AG09319 (cell line): ENCODE results near the gene ACE2.

Experiments used
- DNase-seq: peaks from one replicate; pipeline ENCODE4 v3.0.0-alpha.2; 2010; ENCODE audit warnings: low read depth; ENCODE audit errors: extremely low read depth
- TF ChIP-seq, protein P1 (sequence below): IDR thresholded peaks from 2 replicates; pipeline ENCODE4 v1.5.1; 2011; ENCODE audit warnings: low read depth, mild to moderate bottlenecking, inconsistent platforms, low read length, moderate library complexity

Gene ACE2

DNA sequence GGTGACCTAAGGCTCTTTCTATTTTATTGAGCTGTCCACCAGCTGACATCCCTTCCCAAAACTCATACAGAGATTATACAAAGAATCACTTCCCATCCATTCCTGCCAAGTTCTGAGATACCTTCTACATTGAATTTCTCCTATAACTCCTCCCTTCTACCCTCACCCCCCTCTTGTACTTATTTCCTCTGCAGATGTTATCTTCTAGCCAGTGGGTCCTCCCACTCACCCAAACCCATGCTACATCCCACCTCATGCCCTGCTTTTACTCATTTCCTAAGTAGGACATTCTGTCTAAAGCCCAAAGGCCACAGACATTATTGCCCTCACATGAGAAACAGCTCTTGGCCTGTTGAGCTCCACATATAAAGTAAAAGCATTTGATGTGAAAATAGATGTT lies 71.6 kb downstream of the ACE2 start:
- no peak for DNase-seq
- TF ChIP-seq, protein P1, sequence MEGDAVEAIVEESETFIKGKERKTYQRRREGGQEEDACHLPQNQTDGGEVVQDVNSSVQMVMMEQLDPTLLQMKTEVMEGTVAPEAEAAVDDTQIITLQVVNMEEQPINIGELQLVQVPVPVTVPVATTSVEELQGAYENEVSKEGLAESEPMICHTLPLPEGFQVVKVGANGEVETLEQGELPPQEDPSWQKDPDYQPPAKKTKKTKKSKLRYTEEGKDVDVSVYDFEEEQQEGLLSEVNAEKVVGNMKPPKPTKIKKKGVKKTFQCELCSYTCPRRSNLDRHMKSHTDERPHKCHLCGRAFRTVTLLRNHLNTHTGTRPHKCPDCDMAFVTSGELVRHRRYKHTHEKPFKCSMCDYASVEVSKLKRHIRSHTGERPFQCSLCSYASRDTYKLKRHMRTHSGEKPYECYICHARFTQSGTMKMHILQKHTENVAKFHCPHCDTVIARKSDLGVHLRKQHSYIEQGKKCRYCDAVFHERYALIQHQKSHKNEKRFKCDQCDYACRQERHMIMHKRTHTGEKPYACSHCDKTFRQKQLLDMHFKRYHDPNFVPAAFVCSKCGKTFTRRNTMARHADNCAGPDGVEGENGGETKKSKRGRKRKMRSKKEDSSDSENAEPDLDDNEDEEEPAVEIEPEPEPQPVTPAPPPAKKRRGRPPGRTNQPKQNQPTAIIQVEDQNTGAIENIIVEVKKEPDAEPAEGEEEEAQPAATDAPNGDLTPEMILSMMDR = no peak

DNA sequence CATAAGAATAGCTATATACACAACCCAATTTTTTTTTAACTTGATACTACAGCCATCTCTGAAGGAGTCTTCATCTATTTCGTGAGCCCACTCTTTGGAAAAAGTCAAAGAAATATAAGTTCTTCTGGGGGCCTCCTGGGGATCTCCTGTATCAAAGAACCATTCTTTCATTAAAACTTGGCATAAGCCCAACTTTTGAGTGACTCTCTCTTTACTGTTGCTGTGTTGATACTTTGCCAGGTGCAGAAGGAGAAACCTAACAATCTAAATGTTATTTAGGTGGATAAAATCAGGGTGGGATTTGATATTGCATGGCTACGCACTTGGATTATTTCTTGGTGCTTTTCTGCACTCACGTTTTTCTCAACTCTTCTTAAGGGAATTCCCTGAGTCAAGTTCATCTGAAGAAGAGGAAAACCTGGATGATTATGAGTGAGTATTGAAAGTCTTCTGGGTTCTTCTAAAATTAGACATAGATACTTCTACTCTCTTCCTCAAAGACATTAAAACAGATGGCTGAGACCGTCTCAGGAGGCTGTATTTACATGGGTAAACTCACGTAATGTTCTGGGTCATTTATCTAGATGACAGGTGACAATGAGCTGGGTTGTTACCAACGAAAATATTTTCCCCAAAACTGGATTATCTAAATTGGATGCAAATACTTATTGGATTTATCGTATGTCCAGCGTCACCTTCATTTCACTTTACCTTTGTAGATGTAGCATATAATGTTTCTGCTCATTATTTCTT lies 74.9 kb downstream of the ACE2 start:
- no peak for DNase-seq
- TF ChIP-seq, protein P1 = no peak

DNA sequence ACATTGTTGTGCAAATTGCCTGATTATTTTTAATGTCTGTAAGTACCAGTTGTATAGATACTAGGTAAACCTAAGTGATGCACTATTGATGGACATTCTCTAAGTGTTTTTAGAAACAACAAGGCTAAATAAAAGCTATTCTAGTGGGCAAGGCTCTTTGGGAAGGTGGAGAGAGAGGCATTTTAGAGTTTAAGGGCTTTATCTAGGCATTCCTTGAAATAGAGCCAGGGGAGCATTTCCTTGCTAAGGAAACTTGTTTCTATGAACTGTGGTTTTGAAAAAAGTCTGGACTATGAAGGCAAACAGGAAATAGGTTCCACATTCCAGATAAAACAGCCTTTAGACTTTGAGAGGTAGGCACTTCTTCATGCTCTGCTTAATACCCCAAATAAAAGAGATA lies 76.3 kb downstream of the ACE2 start:
- TF ChIP-seq, protein P1 = no peak
- DNase-seq = no peak

DNA sequence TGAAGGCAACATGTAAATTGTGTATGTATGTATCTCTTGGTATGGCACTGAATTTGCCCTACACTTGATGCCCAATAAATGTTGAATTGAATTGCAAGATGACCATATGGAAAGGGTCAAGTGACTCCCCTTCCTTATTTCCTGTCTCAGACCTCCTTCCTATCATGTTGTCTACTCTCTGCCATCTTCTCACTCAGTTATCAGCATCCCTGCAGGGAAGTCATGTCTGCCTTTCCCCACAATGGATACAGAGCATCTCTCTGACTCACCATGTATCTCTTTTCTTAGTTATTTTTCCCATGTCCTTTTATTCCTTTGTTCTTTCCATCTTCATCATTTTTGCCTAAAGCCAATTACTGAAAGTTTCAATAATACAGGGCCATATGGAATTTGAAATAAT lies 77.7 kb downstream of the ACE2 start:
- TF ChIP-seq, protein P1 = no peak
- no peak for DNase-seq

DNA sequence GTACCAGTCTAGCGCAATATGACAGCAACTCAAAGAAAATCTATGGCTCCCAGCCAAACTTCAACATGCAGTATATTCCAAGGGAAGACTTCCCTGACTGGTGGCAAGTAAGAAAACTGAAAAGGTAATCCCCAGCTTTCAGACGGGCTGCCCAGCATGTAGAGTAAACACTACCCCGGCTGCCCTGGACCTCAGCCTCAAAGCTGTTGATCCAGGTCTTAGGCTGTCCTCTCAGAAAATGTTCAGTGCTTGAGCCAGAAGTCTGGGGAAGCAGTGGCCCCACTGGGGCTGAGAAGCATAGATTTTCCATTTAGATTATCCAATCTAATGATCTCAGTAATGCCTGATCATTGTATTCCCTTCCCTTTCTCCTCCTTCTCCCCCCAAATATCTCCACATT lies 78.3 kb downstream of the ACE2 start:
- TF ChIP-seq, protein P1 = no peak
- no peak for DNase-seq

DNA sequence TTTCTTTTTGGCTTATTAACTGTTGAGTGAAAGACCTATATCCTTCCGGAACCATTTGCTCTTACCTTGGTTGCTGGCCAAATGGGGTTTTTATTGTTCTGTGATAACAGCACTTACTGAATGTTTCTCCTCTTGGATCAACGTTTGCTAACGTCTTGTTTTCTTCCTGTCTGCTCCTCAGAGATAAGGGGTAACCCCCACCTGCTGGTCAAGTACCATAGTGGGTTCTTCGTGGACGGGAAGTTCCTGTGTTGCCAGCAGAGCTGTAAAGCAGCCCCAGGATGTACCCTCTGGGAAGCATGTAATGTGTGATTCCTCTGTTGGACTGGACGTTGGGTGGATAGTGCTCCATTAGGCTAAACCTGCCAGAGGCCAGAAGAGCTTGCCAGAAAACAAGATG lies 84.8 kb downstream of the ACE2 start:
- TF ChIP-seq, protein P1 = no peak
- no peak for DNase-seq

DNA sequence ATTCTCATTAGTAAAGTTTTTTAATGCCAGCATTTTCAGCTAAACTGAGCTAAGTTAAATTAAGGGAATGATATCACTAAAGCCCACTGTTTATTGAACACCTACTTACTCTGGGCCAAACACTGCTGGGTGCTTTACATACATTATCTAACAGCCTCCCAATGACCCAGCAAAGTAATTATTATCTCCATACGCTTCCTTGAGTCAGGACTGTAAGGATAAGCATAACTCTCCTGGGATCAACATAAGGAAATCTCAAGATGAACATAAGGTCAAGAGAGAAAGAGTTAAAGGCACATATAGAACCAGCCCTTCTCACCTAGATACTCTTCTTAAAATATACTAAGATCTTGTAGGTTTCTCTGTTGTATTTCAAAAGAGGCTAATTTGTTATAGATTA lies 86.5 kb downstream of the ACE2 start:
- TF ChIP-seq, protein P1 = no peak
- no peak for DNase-seq
